Measurements from ENCODE around the gene SLC39A11.

Gene SLC39A11

GRCh38 chr17:73045724-73046123 lies 46.8 kb downstream of the SLC39A11 start:
- no peak for DNase-seq (ENCODE audit: low read depth in 4 of 4, low spot score in 1 of 4)

DNA sequence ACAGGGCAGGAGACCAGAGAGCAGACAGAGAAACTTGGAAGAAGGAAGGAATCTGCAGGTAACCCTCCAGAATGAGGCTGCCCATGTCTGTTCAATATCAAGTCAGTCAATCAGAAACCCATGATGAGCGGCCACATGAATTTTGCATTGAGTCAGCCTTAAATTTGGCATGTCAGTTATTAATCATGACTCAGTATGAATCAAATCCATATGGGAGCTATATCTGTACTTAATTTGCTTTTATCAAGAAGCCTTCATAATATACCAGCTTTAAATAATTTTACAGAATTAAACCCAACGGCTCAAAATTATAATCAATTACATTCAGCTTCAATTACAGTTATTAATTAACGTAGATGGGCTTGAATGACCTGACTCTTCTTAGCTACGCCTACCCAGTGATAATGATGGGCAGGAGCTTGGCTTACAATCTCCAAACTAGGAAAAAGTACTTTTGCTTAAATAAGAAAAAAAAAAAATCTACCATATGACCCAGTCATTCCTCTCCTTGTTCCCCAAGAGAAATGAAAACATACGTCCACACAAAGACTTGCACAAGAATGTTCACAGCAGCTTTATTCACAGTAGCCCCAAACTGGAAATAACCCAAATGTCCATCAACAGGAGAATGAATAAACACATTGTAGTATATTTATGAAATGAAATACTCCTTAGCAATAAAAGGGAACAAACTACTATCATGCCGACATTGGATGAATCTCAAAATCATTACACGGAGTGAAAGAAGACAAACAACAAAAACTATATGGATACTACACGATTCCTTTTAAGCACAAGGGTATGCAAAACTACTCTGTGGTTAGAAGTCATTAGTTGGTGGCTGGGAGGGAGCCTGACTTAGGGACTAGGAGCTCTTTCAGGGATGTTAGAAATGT lies 48.6 kb downstream of the SLC39A11 start:
- DNase-seq (ENCODE audit: low read depth in 4 of 4, low spot score in 1 of 4): no peak

DNA sequence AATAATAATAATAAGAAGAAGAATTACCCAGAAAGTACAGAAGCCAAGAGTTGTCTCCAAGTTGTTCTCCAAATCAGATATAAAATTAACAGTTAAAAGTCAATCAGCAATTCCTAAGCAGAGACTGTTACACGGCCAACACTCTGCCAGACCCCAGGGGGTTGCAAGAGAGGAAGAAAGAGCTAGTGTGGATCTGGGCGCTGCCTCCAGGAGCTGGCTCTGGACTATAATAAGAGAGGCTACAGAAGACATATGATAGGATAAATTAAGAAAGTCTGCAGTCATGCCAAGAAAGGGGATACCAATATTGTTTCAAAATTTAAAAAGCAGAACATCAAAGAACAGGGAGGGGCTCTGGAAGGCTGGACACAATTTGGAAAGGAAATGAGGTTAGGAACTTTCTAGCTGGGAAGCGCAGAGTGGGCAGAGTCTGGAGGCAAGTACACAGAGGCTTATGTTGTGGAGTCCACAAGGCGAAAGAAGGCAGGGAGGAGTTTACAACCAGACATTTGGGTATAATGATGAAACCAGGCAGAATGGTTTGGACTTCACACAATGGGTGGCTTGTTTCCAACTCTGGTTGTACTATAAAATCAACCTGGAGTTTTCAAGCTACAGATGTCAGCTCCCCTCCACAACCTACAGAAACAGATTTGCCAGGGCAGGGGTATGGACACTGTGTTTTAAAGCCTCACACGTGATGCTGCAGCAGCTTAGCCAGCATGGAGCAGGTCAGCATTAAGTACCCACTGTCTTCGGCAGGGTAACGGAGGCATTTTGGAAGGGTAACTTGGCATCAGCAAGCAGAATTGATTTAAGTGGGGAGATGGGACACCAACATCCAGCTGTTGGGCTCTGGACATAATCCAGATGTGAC lies 49.4 kb downstream of the SLC39A11 start:
- DNase-seq (ENCODE audit: low read depth in 4 of 4, low spot score in 1 of 4): no peak

DNA sequence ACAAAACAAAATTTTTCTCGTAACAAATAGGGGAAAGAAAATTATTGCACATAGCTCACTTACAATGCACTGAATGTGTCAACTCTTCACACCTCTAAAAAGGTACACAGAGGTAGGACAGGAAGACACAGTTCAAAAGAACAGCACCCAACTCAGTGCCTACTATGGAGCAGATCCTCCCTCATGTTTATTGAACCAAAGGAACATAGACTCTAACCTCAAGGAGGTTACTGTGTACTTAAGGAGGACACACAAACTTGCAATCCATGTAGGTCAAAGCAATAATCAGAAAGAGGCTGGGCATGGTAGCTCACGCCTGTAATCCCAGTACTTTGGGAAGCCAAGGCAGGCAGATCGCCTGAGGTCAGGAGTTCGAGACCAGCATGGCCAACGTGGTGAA lies 50.3 kb downstream of the SLC39A11 start:
- no peak for DNase-seq (ENCODE audit: low read depth in 4 of 4, low spot score in 1 of 4)

DNA sequence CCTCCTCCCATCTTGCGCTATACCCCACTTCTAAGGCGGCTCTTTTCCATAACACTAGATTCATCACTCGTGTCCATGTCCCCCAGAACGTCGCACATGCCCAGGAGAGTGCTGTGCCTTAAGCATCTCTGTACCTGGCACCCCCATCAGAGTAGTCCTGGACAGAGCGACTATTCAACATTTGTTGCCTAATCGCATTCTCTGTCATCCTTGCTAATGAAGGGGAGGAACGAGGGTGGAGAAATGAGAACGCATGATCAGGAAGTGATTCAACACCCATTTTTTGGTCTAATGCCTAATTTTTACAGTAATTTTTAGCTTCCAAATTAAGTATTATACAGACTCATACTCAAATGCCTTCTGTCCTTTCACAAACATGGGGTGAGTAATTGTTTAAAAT lies 53.2 kb downstream of the SLC39A11 start:
- DNase-seq (ENCODE audit: low read depth in 4 of 4, low spot score in 1 of 4): no peak

GRCh38 chr17:73031472-73031871 lies 61.0 kb downstream of the SLC39A11 start:
- no peak for DNase-seq (ENCODE audit: low read depth in 4 of 4, low spot score in 1 of 4)

DNA sequence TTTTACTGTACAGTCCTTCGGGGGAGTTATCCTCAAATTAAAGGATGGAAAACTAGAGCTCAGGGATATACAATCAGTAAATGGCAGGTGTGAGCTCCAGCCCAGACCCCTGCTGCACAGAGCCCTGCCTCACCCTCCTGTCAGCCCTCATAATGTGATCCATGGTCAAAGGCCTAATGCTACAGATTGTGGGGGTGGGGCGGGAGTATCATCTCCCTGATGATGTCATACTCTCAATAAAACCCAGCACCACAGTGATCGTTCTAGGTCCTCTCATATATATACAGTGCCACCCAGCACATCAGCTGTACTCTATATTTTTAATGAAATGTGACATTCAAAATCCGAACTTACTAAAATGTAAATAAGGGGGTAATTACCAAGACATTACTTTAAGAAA lies 61.5 kb downstream of the SLC39A11 start:
- DNase-seq (ENCODE audit: low read depth in 4 of 4, low spot score in 1 of 4): no peak

DNA sequence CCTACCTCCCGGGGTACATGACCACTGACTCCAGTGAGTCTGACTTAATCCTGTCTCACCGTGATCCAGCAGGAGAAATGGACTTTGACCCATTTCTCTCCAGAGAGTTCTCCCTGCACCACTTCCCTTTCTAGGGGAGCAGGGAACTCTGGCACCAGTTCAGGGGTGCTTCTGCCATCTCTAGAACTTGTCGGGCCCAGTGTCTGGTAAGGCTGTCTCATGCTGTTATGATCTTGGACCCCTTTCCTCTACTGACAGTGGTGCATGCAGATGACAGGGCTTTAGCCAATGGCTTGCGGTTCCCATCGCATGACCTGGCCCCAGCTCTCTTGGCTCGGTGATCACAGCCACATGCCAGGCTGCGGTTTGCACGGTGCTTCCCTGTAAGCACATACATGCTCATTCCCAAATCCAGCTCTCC lies 62.0 kb downstream of the SLC39A11 start:
- DNase-seq (ENCODE audit: low read depth in 4 of 4, low spot score in 1 of 4): no peak

DNA sequence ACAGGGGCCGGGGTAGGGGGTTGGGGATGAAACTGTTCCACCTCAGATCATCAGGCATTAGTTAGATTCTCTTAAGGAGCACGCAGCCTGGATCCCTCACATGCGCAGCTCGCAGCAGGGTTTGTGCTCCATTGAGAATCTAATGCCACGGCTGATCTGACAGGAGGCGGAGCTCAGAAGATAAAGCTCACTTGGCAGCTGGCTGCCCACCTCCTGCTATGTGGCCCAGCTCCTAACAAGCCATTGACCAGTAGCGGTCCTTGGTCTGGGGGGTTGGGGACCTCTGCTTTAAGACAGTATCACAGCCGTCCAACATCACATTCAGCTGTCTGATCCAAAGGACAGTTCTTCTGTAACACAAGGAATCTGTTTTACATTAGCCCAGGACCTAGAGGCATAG lies 62.5 kb downstream of the SLC39A11 start:
- DNase-seq (ENCODE audit: low read depth in 4 of 4, low spot score in 1 of 4): no peak

DNA sequence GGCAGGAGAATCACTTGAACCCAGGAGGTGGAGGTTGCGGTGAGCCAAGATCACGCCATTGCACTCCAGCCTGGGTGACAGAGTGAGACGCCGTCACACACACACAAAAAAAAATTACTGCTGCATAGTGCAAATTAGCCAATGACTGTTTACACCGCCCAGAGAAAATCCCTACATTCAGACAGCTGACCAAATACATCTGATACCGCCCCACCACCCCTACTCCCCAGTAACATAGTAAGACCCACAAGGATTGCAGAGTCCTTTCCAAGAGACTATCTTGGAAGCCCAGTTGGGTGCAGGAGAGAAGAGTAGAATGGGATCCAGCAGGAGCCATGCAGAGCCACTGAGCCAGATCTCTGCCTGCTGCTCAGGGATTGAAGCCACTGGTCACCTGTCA lies 63.5 kb downstream of the SLC39A11 start:
- DNase-seq (ENCODE audit: low read depth in 4 of 4, low spot score in 1 of 4): no peak

GRCh38 chr17:73028299-73028755 lies 64.2 kb downstream of the SLC39A11 start:
- DNase-seq (ENCODE audit: low read depth in 4 of 4, low spot score in 1 of 4): no peak

- DNase-seq (ENCODE audit: low read depth in 4 of 4, low spot score in 1 of 4): no peak
Observed at GRCh38 chr17:73027130-73027741, 65.3 kb downstream of the SLC39A11 start.

GRCh38 chr17:73025041-73025560 lies 67.4 kb downstream of the SLC39A11 start:
- no peak for DNase-seq (ENCODE audit: low read depth in 4 of 4, low spot score in 1 of 4)

- DNase-seq (ENCODE audit: low read depth in 4 of 4, low spot score in 1 of 4): no peak
Observed at GRCh38 chr17:73023759-73024158, 68.7 kb downstream of the SLC39A11 start.

DNA sequence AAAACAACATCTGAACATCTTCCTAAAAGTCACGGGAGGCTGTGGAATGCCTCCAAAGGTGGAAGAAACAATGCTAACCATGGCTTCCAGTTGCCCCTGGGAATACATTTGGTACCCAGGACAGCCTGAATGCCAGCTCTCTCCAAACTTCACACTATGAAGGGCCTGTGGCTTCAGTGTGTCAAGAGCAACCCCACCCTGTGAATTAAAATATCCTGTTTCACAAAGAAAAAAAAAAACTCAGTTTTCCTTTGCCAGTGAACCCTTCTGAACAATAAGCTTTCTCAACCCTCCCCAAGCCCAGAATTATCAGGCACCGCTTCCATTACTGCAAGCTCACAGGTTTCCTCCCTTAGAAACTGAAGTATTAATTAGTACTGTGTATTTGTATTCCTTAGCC lies 69.8 kb downstream of the SLC39A11 start:
- no peak for DNase-seq (ENCODE audit: low read depth in 4 of 4, low spot score in 1 of 4)

- DNase-seq (ENCODE audit: low read depth in 4 of 4, low spot score in 1 of 4): no peak
Observed at GRCh38 chr17:73021771-73022170, 70.7 kb downstream of the SLC39A11 start.

DNA sequence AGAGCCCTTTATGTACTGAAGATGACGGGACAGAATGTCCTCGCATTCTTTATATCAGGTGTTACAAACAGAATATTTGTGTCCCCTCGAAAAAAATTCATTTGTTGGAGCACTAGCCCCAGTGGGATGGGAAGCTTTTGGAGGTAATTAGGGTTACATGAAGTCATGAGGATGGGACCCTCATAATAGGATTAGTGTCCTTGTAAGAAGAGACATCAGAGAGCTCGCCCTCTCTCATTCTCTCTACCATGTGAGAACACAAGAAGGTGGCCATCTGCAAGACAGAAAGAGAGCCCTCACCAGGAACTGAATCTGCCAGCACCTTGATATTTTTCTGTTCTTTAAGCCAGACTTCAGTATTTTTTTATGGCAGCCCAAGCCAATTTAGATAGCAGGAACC lies 72.4 kb downstream of the SLC39A11 start:
- DNase-seq (ENCODE audit: low read depth in 4 of 4, low spot score in 1 of 4): no peak

DNA sequence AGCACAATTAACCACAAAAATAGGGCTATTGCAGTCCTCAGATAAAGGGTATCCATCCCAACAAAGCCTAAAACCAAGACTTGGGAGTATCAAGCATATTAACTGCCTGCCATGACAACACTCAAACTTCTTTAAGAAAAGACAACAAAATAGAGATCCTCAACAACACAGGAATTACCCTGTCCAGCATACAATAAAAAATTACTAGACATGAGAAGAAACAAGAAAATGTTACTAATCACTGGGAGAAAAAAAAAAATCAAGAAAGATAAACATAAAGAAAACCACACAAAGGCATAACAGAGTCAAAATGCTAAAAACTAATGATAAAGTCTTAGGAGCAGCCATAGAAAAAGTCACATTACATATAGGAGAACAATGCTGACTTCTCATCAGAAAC lies 73.9 kb downstream of the SLC39A11 start:
- DNase-seq (ENCODE audit: low read depth in 4 of 4, low spot score in 1 of 4): no peak

DNA sequence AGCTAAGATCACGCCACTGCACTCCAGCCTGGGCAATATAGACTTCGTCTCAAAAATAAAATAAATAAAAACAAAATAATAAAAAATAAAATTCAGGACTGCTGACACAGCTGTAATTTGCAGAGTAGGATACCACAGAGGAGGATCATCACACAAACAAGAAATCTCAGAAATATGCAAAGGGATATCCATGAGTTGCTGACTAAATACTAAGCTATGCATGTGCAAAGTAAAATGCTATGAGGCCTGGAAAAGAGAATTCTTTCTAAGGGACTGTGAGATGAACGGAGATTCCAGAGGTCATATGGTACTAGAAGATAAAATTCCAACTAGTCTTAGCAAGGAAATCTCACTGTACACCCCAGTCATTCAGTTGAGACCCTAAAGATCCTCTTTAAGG lies 74.8 kb downstream of the SLC39A11 start:
- no peak for DNase-seq (ENCODE audit: low read depth in 4 of 4, low spot score in 1 of 4)

- DNase-seq (ENCODE audit: low read depth in 4 of 4, low spot score in 1 of 4): no peak
Observed at GRCh38 chr17:73015722-73016276, 76.7 kb downstream of the SLC39A11 start.

All from stimulated activated CD4-positive, alpha-beta T cell treated with anti-CD3 and anti-CD28 coated beads, Interleukin-1b, Interleukin-23, amount 100 ng/mL, for 24 hours (primary cell).